NCI-H2171 (cell line): ENCODE data around the gene TARS1.
"Not testable (repeated sequence)": the region's sequence is repeated elsewhere in the genome, so short reads cannot be mapped to it uniquely, and the experiment has no call there.

ENCODE experiments used
- DNase-seq: peaks from one replicate; lab custom pipeline; 2025; lab: John Stamatoyannopoulos, UW

Gene TARS1

GRCh38 chr5:33488558-33489355 is 48.0 kb downstream of the TARS1 start:
- DNase-seq: no peak

GRCh38 chr5:33489481-33490067 is 48.8 kb downstream of the TARS1 start:
- no peak for DNase-seq

- no peak for DNase-seq
Observed at GRCh38 chr5:33490071-33490665, 49.4 kb downstream of the TARS1 start.

GRCh38 chr5:33491941-33492340 is 51.2 kb downstream of the TARS1 start:
- no peak for DNase-seq

- no peak for DNase-seq
Observed at GRCh38 chr5:33494466-33494865, 53.7 kb downstream of the TARS1 start.

GRCh38 chr5:33501260-33501659 is 60.5 kb downstream of the TARS1 start:
- DNase-seq: no peak

- DNase-seq: no peak
Observed at GRCh38 chr5:33501899-33502298, 61.1 kb downstream of the TARS1 start.

- DNase-seq: no peak
Observed at GRCh38 chr5:33504570-33504969, 63.8 kb downstream of the TARS1 start.

GRCh38 chr5:33507426-33507825 is 66.7 kb downstream of the TARS1 start:
- DNase-seq: no peak

GRCh38 chr5:33509036-33509435 is 68.3 kb downstream of the TARS1 start:
- no peak for DNase-seq

GRCh38 chr5:33513462-33514185 is 72.9 kb downstream of the TARS1 start:
- peak; percentile 13 for DNase-seq

GRCh38 chr5:33515366-33515765 is 74.6 kb downstream of the TARS1 start:
- not testable (repeated sequence) for DNase-seq

- no peak for DNase-seq
Observed at GRCh38 chr5:33516421-33516820, 75.7 kb downstream of the TARS1 start.
